C4-2B (cell line): ENCODE results near the gene TRPM7.

ENCODE experiments used
- H3K27ac ChIP-seq: fragments of 450-650 bp; 2 replicates; pipeline ENCODE4 v1.5.1; 2017
- CTCF ChIP-seq: fragments of 450-650 bp; conservative IDR thresholded peaks from 2 replicates; pipeline ENCODE4 v1.5.1; 2017; ENCODE audit warnings: mild to moderate bottlenecking
- ZFX ChIP-seq: fragments of 450-650 bp; IDR thresholded peaks from 2 replicates; pipeline ENCODE4 v1.6.1; 2017

Gene TRPM7

GRCh38 chr15:50653156-50653743 is 33.3 kb downstream of the TRPM7 start:
- TF ChIP-seq ZFX = no peak
- no peak for TF ChIP-seq CTCF
- H3K27ac ChIP-seq = no peak overlapping the region

DNA sequence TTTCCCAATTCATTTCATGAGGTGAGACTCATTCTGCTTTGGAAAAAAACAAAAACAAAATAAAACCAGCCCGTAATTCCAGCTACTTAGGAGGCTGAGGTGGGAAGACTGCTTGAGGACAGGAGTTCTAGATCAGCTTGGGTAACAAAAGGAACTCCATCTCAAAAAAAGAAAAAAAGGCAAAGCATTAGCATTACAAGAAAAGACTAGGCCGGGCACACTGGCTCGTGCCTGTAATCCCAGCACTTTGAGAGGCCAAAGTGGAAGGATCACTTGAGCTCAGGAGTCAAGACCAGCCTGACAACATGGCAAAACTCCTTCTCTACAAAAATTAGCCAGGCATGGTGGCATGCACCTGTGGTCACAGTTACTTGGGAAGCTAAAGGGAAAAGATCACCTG is 33.9 kb downstream of the TRPM7 start:
- TF ChIP-seq ZFX (no peak), CTCF (no peak)
- H3K27ac ChIP-seq = no peak overlapping the region

DNA sequence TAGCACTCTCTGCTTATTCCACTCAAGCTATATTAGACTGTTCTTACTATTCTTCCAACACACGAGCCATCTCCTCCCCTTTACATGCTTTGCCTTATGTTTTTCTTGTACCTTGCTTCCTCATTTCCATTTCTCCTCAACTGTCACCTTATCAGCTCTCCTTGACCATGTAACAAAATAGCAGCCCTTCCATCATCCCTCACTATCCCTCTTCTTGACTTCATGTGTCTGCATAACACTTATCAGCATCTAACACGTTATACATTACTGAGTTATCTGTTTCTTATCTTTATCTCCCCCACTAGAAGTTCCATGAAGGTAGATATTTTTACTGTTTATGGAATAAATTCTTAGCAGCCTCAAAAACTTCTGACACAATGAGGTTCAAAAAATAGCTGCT is 45.3 kb downstream of the TRPM7 start:
- H3K27ac ChIP-seq = no peak overlapping the region
- TF ChIP-seq CTCF (no peak), ZFX (no peak)

- TF ChIP-seq ZFX (no peak), CTCF (no peak)
- no peak overlapping the region for H3K27ac ChIP-seq
Observed at GRCh38 chr15:50636146-50636545, 50.5 kb downstream of the TRPM7 start.

GRCh38 chr15:50633653-50634052 is 52.9 kb downstream of the TRPM7 start:
- H3K27ac ChIP-seq = no peak overlapping the region
- TF ChIP-seq ZFX = no peak
- no peak for TF ChIP-seq CTCF

DNA sequence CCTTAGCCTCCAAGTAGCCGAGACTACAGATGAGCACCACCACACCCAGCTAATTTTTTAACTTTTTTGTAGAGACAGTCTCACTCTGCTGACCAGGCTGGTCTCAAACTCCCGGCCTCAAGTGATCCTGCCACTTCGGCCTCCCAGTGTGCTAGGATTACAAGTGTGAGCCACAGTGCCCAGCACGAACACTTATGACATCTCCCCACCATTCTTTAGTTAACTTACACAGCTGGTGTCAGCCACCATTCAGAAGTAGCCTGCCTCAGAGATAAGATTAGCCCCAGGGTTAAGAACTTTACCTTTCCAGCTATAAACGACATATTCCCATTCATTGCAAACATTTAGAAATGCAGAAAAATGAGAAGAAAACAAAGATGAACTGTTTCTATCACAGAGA is 58.2 kb downstream of the TRPM7 start:
- H3K27ac ChIP-seq = no peak overlapping the region; the same call in 1 of the 2 replicates
- no peak for TF ChIP-seq ZFX
- no peak for TF ChIP-seq CTCF

DNA sequence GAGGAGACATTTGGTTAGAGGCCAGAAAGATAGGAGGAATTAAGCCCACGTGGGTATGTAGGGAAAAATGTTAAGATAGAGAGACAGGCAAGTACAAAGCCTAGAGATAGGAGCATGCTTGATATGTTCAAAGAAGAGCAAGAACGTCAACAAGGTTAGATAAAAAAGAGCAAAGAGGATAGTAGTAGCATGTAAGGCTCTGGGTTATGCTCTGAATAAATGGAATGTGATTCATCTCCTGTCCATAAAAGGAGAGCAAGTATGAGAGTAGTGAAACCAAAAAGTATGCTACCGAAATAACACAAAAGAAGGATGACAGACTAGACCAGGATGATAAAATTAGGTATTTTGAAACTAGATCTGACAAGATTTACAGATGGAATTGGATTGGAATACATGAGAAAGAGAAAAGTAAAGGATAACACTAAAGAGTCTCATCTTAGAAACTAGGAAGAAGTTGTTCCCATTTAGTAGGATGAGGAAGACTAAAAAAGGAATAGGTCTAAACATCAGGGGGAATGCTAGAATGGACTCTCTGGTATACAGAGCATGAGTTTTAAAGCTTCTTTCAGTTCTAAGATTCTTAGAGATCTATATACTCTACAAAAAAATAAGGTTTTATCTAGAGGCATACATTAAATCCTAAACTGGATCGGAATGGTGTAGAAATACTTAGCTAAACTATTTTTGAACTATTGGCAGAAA is 59.1 kb downstream of the TRPM7 start:
- no peak overlapping the region for H3K27ac ChIP-seq
- TF ChIP-seq CTCF = no peak
- TF ChIP-seq ZFX = no peak
